ENCODE results near the gene CPSF7. TPM values are rescaled to one million over a fixed set of nuclear protein-coding genes. Genes with fewer than 3 reads are reported as not detected.

Gene CPSF7
- total and polyA plus RNA-seq, 10 of the 15 experiments (the other 5 are each of a cell fraction or from before 2014, with no cell fraction given) = 14.9 to 93.1 (median 60.9) TPM

- ChIA-PET RAD21 (ENCODE audit: unreplicated experiment) (interaction anchor here (2.3 to 3.0 kb wide), 2 partner anchors 40 to 162 kb away, joined by 6 to 12 read pairs; no protein-coding TSS in a partner anchor), SMC1A (ENCODE audit: uncharacterized antibody, unreplicated experiment) (interaction anchor here (1.8 kb wide), 1 partner anchor 37 kb away, joined by 4 read pairs; no protein-coding TSS in a partner anchor), POLR2A (no interaction called here), CTCF (interaction anchor here (0.9 to 6.6 kb wide), 13 partner anchors 18 to 631 kb away, joined by 3 to 67 read pairs (median 3); no protein-coding TSS in a partner anchor)
- TF ChIP-seq LARP7 (IDR thresholded peaks at IDR 0.05) = no peak
- TF ChIP-seq POLR2AphosphoS5 (IDR thresholded peaks at IDR 0.05; ENCODE audit: low read length) = no peak
- no peak for TF ChIP-seq POLR2A (IDR thresholded peaks at IDR 0.05; ENCODE audit: low read depth, low read length)
- TF ChIP-seq NRF1 (conservative IDR thresholded peaks at IDR 0.05; ENCODE audit: low read depth, low read length) = no peak
- no peak for TF ChIP-seq ASH2L (IDR thresholded peaks at IDR 0.05; ENCODE audit: borderline replicate concordance, low read depth)
- no peak for TF ChIP-seq PBX3 (IDR thresholded peaks at IDR 0.05; ENCODE audit: insufficient replicate concordance, low read depth, low read length)
- TF ChIP-seq, protein P1, sequence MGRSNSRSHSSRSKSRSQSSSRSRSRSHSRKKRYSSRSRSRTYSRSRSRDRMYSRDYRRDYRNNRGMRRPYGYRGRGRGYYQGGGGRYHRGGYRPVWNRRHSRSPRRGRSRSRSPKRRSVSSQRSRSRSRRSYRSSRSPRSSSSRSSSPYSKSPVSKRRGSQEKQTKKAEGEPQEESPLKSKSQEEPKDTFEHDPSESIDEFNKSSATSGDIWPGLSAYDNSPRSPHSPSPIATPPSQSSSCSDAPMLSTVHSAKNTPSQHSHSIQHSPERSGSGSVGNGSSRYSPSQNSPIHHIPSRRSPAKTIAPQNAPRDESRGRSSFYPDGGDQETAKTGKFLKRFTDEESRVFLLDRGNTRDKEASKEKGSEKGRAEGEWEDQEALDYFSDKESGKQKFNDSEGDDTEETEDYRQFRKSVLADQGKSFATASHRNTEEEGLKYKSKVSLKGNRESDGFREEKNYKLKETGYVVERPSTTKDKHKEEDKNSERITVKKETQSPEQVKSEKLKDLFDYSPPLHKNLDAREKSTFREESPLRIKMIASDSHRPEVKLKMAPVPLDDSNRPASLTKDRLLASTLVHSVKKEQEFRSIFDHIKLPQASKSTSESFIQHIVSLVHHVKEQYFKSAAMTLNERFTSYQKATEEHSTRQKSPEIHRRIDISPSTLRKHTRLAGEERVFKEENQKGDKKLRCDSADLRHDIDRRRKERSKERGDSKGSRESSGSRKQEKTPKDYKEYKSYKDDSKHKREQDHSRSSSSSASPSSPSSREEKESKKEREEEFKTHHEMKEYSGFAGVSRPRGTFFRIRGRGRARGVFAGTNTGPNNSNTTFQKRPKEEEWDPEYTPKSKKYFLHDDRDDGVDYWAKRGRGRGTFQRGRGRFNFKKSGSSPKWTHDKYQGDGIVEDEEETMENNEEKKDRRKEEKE (IDR thresholded peaks at IDR 0.05) = no peak
- no peak for TF ChIP-seq BCL3 (IDR thresholded peaks at IDR 0.05; ENCODE audit: borderline replicate concordance, insufficient read depth, low read depth, low read length, poor library complexity, severe bottlenecking)
- TF ChIP-seq POLR2AphosphoS2 (IDR thresholded peaks at IDR 0.05; ENCODE audit: low read depth, low read length) = no peak
- TF ChIP-seq ETV6 (conservative IDR thresholded peaks at IDR 0.05 in 1 of 2, IDR thresholded peaks at IDR 0.05 in 1 of 2; ENCODE audit: borderline replicate concordance in 1 of 2, low read depth in 1 of 2) = no peak
- TF ChIP-seq E4F1 (IDR thresholded peaks at IDR 0.05; ENCODE audit: borderline replicate concordance, partially characterized antibody) = no peak
- no peak for TF ChIP-seq SPI1 (IDR thresholded peaks at IDR 0.05; ENCODE audit: borderline replicate concordance, insufficient read depth, low read depth, low read length)
- no peak for TF ChIP-seq SMARCA5 (IDR thresholded peaks at IDR 0.05)
- no peak for TF ChIP-seq CEBPB (IDR thresholded peaks at IDR 0.05; ENCODE audit: borderline replicate concordance in 1 of 2, low read depth in 2 of 2, low read length in 2 of 2)
- TF ChIP-seq TAF1 (IDR thresholded peaks at IDR 0.05; ENCODE audit: borderline replicate concordance, low read depth, low read length) = no peak
- WGBS (ENCODE audit: insufficient coverage, insufficient replicate concordance, low lambda C conversion rate, missing lambda C conversion rate) = 64% methylated on average over 8 of the region's 8 CpGs
- H2AFZ ChIP-seq (ENCODE audit: control insufficient read depth, low read depth, low read length) = no peak overlapping the region
- H4K20me1 ChIP-seq (ENCODE audit: control insufficient read depth, insufficient read depth) = peaks cover 3% of the 10 kb centered on the region; the same call in 1 of the 2 replicates
- H3K27ac ChIP-seq (ENCODE audit: control insufficient read depth, insufficient read depth) = no peak overlapping the region
- in situ Hi-C loops (cut with MboI) = loop anchor here (5.0 kb wide), 1 partner anchor 160 kb away; no protein-coding TSS in a partner anchor
- FAIRE-seq = no peak
- H3K4me3 ChIP-seq = no peak overlapping the region
- H3K4me1 ChIP-seq (ENCODE audit: control insufficient read depth, insufficient read depth, low read length) = no peaks in the 10 kb centered on the region
- BruUV-seq (replicated peaks) = no TSS peak
- no peaks in the 10 kb centered on the region for H3K79me2 ChIP-seq (ENCODE audit: control insufficient read depth, insufficient read depth, low read length)
- no peak for ATAC-seq
- no peak overlapping the region for H3K4me2 ChIP-seq (ENCODE audit: control insufficient read depth, insufficient read depth)
- no peaks in the 10 kb centered on the region for H3K36me3 ChIP-seq (ENCODE audit: control insufficient read depth in 2 of 2, insufficient read depth in 2 of 2, low read length in 1 of 2)
- H3K27me3 ChIP-seq (replicated peaks in 1 of 2; ENCODE audit: control insufficient read depth in 2 of 2, insufficient read depth in 2 of 2, low read length in 1 of 2) = no peaks in the 10 kb centered on the region
- no peak for DNase-seq (ENCODE audit: low read depth, low spot score)
- H3K9ac ChIP-seq (ENCODE audit: control insufficient read depth, insufficient read depth, low read length) = no peak overlapping the region
- intact Hi-C loops (cut with micrococcal nuclease; ENCODE audit: unreplicated experiment) = loop anchor here (1.0 to 10.0 kb wide), 3 partner anchors 40 to 258 kb away; no protein-coding TSS in a partner anchor
- H3K9me3 ChIP-seq (replicated peaks; ENCODE audit: control insufficient read depth, insufficient read depth, low read length) = no peaks in the 10 kb centered on the region
Observed at GRCh38 chr11:61477126-61477525, 47.4 kb upstream of the CPSF7 start.
